ENCODE measurements around the gene ANKEF1.
A peak's percentile ranks its signal among the peaks of the same experiment; 100 is the strongest.
"Not testable (repeated sequence)": the region's sequence is repeated elsewhere in the genome, so short reads cannot be mapped to it uniquely, and the experiment has no call there.

The ANKEF1 gene
- total RNA-seq = 0.17 to 3.2 (median 0.72) reads per million in 17 experiments

- peak; percentile 12 to 75 (median 50) for DNase-seq
These were observed at the start of gene ANKEF1 for GRCh38 chr20:10034717-10035571. TSS of gene ANKEF1 (plus strand) at chr20:10034987. CDS start at chr20:10038302, 3,315 bp downstream.

GRCh38 chr20:9985281-9985680, 49.5 kb upstream of the ANKEF1 start:
- no peak for DNase-seq

DNA sequence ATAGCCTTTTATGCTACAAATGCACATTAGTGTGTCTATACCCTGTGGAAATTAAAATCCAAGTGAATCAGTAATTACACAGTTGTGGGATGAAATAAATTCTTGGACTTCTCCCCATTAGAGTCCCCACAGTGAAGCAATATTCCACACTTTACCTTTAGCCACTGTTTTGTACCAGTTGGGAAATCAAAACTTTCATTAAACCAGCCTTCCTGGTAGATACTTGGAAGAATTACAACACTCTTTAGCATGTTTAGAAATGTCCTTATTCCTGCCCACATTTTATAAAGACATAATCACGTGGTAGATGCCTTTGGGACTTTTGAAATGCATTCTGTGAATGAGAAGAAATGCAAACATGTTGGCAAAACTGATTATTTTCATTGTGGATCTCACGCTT, 49.0 kb upstream of the ANKEF1 start:
- DNase-seq = peak in 3 of 4 experiments; percentile 11 to 57 (median 56)

- DNase-seq = peak; percentile 27 to 93 (median 72)
These were observed 45.6 kb upstream of the ANKEF1 start for GRCh38 chr20:9989066-9989724.

DNA sequence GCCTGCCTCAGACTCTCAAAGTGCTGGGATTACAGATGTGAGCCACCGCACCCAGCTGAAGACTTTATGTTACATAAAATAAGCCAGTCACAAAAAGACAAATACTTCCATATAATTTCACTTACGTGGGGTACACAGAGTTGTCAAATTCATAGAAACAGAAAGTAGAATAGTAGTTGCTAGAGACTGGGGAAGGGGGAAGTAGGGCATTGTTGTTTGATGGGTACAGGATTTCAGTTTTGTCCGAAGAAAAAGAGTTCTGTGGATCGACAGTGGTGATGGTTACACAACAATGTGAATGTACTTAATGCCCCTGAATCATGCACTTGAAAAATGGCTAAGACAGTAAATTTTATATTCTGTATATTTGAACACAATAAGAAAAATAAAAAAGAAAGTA, 41.6 kb upstream of the ANKEF1 start:
- DNase-seq = peak; percentile 4 to 50 (median 34)

DNA sequence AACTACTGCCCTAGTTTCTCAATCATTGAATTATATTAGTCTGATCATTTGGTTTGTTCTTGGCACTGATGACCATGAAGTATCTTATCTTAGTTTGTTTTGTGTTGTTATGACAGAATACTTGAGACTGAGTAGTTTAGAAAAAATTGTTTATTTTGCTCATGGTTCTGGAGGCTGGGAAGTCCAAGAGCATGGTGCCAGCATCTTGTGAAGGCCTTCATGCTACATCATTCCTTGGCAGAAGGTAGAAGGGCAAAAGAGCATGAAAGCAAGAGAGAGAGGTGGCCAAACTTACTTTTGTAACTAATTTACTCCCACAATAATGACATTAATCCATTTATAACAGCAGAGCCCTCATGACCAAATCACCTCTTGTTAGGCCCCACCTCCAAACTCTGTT, 40.1 kb upstream of the ANKEF1 start:
- no peak for DNase-seq

GRCh38 chr20:9995510-9996272, 39.1 kb upstream of the ANKEF1 start:
- DNase-seq = no peak

DNA sequence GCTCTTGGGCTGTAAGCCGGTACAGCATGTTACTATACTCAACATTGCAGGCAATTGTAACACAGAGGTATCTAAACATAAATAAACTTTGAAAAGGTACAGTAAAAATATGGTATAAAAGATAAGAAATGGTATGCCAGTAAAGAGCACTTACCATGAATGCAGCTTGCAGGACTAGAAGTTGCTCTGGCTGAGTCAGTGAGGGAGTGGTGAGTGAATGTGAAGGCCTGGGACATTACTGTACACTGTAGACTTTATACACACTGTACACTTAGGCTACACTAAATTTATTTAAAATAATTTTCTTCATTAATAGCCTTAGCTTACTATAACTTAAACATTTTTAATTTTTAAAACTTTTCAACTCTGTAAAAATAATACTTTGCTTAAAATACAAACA, 37.8 kb upstream of the ANKEF1 start:
- DNase-seq = no peak

GRCh38 chr20:9999645-10000044, 35.1 kb upstream of the ANKEF1 start:
- peak; percentile 68 to 82 (median 77) for DNase-seq

DNA sequence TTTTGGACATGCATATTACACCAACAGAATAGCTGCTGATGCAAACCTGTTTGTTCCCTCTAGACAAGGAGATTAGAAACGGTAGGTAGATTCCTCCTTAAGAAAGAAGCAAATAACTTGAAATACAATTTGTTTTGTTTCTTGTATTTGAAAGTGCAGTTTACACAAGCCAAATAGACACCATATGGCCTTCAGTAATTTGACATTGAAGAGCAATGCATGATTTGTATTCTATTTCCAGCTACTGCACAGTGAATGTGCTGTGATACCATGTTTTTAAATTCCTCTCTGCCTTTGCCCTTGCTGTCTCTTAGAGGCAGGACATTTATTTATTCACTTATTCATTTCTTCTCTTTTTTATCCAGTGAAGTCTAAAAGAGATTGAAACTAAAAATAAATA, 31.9 kb upstream of the ANKEF1 start:
- DNase-seq = no peak

DNA sequence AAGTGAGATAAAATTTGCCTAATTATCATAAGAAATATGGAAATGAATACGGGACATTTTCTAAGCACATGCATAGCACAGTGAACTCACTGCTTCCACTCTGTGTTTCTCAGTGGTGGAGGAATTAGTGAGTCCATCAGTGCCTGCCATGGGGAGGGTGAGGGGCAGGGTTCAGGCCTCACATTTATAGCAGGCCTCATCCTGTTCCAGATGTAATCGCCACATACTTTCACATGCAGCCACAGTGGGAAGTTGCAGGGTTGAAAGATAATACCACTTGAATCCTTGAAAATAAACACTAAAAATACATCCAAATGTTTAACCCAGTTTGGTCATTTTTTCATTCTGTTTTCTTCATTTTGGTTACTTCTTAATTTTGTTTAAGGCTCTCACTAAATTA, 29.9 kb upstream of the ANKEF1 start:
- no peak for DNase-seq

- DNase-seq = no peak
These were observed 28.9 kb upstream of the ANKEF1 start for GRCh38 chr20:10005885-10006284.

DNA sequence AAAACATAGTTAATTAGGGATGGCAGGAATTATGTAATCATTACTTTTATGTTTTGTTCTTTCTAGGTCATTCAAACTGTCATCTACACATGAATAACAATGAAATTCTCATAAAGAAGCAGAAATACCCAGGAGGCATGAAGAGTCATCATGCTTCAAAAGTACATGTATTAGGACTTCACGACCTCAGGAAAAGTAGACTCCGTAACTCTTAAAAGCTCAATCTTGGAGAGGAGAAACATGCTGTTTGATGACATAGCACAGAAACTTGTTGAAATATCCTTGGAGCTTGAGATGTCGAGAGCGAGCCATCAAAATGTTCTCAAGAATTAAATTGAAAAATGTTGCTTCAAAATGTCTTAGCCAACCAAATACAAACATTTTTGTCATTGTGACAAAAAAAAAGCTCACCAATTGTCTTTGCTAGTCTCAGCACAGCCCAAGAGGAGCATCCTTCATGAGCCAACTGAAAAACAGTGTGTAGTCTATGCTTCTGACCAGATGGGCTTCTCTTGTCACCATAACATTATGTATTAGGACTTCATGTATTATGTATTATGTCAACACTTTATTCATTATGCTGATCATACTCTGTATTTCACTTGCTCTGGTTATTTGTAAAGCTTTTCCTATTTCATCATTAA, 28.2 kb upstream of the ANKEF1 start:
- no peak for DNase-seq

DNA sequence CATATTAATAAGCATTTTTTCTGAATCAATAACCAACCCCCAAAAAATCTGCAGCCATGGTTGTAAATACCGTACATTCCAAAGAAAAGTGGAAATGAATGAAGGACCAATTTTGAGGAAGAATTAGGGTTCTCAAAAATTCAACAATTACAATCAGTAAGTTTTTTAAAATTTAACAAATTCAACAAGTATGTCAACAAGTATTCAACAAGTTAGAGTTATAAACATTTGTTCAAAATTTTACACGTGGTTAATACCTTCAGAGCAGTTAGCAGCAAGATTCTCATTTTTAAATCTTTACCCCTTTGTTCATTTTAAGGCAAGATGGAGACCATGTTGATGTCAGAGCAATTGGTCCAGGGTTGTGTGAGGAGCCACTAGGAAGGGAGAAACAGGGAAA, 27.6 kb upstream of the ANKEF1 start:
- no peak for DNase-seq

DNA sequence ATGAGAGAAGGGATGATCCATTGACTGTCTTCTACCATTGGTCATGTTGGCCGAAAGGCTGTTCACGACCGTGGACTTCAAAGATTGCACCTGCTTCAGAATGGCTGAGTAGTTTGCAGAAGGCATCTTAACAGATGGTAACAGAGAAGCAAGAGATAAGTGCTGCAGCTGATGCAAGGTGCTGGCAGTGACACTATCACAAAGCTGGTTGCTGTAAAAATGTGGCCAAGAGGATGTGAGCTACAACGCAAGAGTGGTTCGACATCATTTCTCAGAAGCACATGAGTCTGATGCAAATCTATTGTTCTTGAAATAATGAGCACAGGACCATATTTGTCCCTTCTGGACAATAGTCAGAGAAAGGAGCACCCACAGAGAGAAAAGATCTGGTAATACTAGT, 27.0 kb upstream of the ANKEF1 start:
- DNase-seq = no peak

DNA sequence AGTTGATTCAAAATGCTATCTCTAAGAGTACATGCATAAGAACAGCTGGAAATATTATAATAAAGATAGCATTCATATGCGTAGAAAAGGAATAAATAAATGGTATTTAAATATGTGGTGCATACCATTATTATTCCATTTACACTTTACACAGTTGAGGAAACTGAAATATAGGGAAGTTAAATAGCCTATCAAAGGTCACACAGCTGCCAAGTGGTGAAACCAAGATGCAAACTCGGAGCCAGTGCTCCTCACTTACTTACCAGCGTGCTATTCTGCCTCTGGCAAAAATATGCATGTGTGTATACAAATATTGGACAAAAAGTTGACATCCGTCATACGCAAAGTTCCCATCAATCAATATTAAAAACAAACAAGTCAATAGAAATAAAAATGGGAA, 22.3 kb upstream of the ANKEF1 start:
- DNase-seq = peak; percentile 23 to 65 (median 42)

DNA sequence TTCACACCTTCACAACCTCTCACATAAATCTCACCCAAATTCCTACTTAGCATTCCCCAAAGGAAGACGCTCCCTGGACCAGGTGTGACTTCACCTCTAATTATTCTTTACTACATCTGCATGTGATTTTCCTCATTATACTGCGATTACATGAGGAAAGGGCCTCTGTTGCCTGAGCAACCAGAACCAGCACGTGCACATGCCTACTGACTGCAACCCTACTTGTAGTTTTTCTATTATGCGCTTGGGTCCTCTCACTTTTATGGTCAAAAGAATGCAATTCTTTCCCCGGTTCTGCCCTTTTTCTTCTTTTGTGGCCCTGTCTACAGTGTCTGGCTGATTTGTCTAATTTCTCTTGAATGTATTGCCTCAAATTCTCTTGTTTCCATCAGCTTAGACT, 20.4 kb upstream of the ANKEF1 start:
- no peak for DNase-seq

DNA sequence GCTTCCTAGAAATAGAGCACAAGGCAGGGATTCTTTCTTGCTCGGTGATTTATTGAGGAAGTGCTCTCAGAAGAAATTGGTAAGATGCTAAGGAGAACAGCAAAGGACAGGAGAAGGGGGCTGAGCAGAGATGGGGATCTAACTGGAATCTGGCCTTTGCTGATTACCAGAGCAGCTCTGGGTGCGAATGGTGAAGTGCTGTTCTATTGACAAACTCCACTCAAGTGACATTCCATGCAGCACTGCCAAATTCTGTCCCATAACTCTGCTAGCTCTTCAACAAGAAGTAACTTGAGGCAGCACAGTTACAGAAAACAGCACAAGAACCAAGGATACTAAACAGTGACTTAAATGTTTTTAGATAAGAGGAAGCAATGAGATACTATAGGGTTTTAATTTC, 13.8 kb upstream of the ANKEF1 start:
- peak in 2 of 4 experiments; percentile 4 to 19 for DNase-seq

DNA sequence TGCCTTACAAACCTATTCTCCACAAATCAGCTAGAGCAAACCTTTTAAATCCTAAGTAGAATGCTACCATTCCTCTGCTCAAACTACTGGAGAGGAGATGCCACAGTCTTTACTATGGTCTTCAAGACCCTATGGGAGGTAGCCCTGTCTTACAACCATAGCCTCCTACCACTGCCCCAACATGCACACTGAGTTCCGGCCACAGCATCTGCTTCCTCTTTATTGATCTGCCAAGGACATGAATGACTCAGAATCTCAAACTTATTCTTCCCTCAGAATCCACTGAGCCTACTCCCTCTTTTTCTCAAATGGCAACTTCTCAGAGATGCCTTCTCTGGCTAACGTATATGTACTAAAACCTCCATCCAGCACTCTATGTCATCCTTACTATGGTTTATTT, 12.2 kb upstream of the ANKEF1 start:
- no peak for DNase-seq

DNA sequence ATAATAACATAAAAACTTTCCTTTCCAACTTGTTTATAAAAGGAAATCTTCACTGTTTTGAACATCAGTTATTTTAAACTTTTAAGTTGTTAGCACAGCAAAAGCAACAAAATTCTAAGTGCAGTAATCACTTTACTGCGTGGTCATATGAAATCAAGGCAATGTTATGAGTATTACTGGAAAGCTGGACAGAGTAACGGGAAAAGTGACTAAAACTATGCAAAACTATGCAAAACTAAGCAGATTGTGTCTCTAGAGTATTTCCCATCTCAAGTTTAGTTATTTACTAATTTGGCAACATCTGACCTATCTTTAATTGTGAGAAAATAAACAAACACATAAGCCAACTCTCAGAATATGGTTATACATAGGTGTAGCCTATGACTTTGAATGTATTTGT, 10.9 kb upstream of the ANKEF1 start:
- no peak for DNase-seq

GRCh38 chr20:10031451-10032215, 3.2 kb upstream of the ANKEF1 start:
- not testable (repeated sequence) for DNase-seq

GRCh38 chr20:10032269-10032668, 2.5 kb upstream of the ANKEF1 start:
- not testable (repeated sequence) for DNase-seq

Measured in suppressor macrophage (primary cell).